Psoas muscle (tissue), 8 donors: ENCODE data around the gene GSDMA. TPM values are rescaled to one million over a fixed set of nuclear protein-coding genes. Genes with fewer than 3 reads are reported as not detected.

ENCODE experiments used
- ATAC-seq, 4 donors: fragments of 200-7000 bp; cut with Tn5 transposase; one replicate each; pipeline ENCODE4 v1.9.1; 2020; ENCODE audit warnings: moderate library complexity in 3 of 4, mild to moderate bottlenecking in 2 of 4
- DNase-seq, 2 donors: peaks; one replicate each; pipeline ENCODE4 v3.0.0-alpha.2; 2020
- H3K27ac ChIP-seq: fragments of 200-600 bp; one replicate; pipeline ENCODE4 v1.8.0; 2022
- H3K27me3 ChIP-seq, 3 donors: fragments of 200-600 bp in 1 of 3; one replicate each; pipeline versions ENCODE4 v1.6.1 to v1.8.0; 2013 to 2022; ENCODE audit warnings: low read length in 2 of 3, mild to moderate bottlenecking in 2 of 3, moderate library complexity in 1 of 3; ENCODE audit not compliant: insufficient read depth in 3 of 3
- H3K36me3 ChIP-seq, 2 donors: fragments of 200-600 bp in 1 of 2; one replicate each; pipeline versions ENCODE4 v1.6.1 to v1.8.0; 2013 to 2022; ENCODE audit warnings: low read depth in 1 of 2, mild to moderate bottlenecking in 1 of 2, moderate library complexity in 1 of 2; ENCODE audit not compliant: insufficient read depth in 1 of 2
- H3K4me1 ChIP-seq: fragments of 200-600 bp; one replicate; pipeline ENCODE4 v1.8.0; 2022
- H3K4me3 ChIP-seq: fragments of 200-600 bp; one replicate; pipeline ENCODE4 v1.8.0; 2022; ENCODE audit warnings: mild to moderate bottlenecking
- H3K9me3 ChIP-seq: fragments of 200-600 bp; one replicate; pipeline ENCODE4 v1.8.0; 2022
- CTCF ChIP-seq: fragments of 200-600 bp; IDR thresholded peaks from one replicate; pipeline ENCODE4 v1.8.0; 2022; ENCODE audit warnings: antibody characterized with exemption
- WGBS, 3 donors: extraction: QIAGEN DNeasy Blood & Tissue Kit; methylation state at CpG; one replicate each; pipeline versions ENCODE4 v1.1.6 to v1.1.7; 2013; 5-methylcytosine and 5-hydroxymethylcytosine counted together
- intact Hi-C, 2 donors: fragments of 100-400 bp; cut with DNase I; formaldehyde crosslinking; loops; one replicate each; pipeline versions ENCODE4 v1.11.0 to v1.14.2; 2022
- polyA plus RNA-seq, 3 donors: library from polyadenylated mRNA; stranded (reverse); fragments of 200-250 nt; gene quantifications; one replicate each; pipeline ENCODE4 v1.2.3, GENCODE V29; 2013
- total RNA-seq, 4 donors: library from RNA; stranded (reverse); fragmentation: NEBNext Ultra II Directional in 2 of 4; extraction: Animal tissue kit (Norgen Biotek cat#: 25700) in 2 of 4; gene quantifications; one replicate each; pipeline versions ENCODE4 v1.2.1 to v1.2.4, GENCODE V29; 2021 to 2023
- donor health status: healthy with polysubstance abuse.
- donor health status: DM: no; HTN: no; CAD: no; lungs with moderate emphysema.
- donor health status: Bipolar disorder and iron deficiency.
- donor health status: healthy.
- donor health status: DM: yes; HTN: yes; CAD: no.
- donor health status: DM: no; HTN: no; CAD: no.
- donor health status: DM: no; HTN: no; CAD: no.
- donor health status: DM: yes; HTN: yes; CAD: no.

Gene GSDMA
- total and polyA plus RNA-seq, 7 donors: 0.03 to 0.32 (median 0.15) TPM; not detected in 3

GRCh38 chr17:40019140-40019991 is 56.6 kb downstream of the GSDMA start:
- no peak for TF ChIP-seq CTCF
- WGBS, 3 donors: 44 to 61% (median 48%) methylated on average over 24 of the region's 24 CpGs
- H3K4me1 ChIP-seq: peaks cover 84% of the 10 kb centered on the region
- H3K9me3 ChIP-seq: no peaks in the 10 kb centered on the region
- peaks cover 0 to 42% of the 10 kb centered on the region in 2 donors for H3K36me3 ChIP-seq
- no peaks in the 10 kb centered on the region for H3K27me3 ChIP-seq
- peak; percentile 81 to 93 for DNase-seq
- peak overlapping the region; percentile 87 for H3K27ac ChIP-seq
- ATAC-seq: peak; percentile 46 to 56 (median 48)
- H3K4me3 ChIP-seq: no peak overlapping the region
- intact Hi-C loops: loop anchor here (5.0 to 10.0 kb wide), 3 partner anchors 68 to 275 kb away; no protein-coding TSS in a partner anchor

- peaks cover 77% of the 10 kb centered on the region for H3K4me1 ChIP-seq
- no peak for DNase-seq
- peaks cover 0 to 49% of the 10 kb centered on the region in 2 donors for H3K36me3 ChIP-seq
- H3K4me3 ChIP-seq: no peak overlapping the region
- intact Hi-C loops: no loop called here
- TF ChIP-seq CTCF: no peak
- peak overlapping the region; percentile 87 for H3K27ac ChIP-seq
- no peaks in the 10 kb centered on the region for H3K27me3 ChIP-seq
- 81 to 91% (median 82%) methylated on average over 13 of the region's 13 CpGs for WGBS, 3 donors
- no peak for ATAC-seq
- no peaks in the 10 kb centered on the region for H3K9me3 ChIP-seq
These were observed 57.3 kb downstream of the GSDMA start for GRCh38 chr17:40020146-40020545.

GRCh38 chr17:40021451-40021971 is 58.7 kb downstream of the GSDMA start:
- H3K27ac ChIP-seq: peak overlapping the region; percentile 87
- DNase-seq (peak; percentile 71 to 88), ATAC-seq (peak; percentile 14 to 56 (median 41))
- intact Hi-C loops: no loop called here
- no peak overlapping the region for H3K4me3 ChIP-seq
- WGBS, 3 donors: 63 to 69% (median 68%) methylated on average over 9 of the region's 9 CpGs
- H3K4me1 ChIP-seq: peaks cover 75% of the 10 kb centered on the region
- no peaks in the 10 kb centered on the region for H3K9me3 ChIP-seq
- no peaks in the 10 kb centered on the region for H3K27me3 ChIP-seq
- no peak for TF ChIP-seq CTCF
- peaks cover 0 to 63% of the 10 kb centered on the region in 2 donors for H3K36me3 ChIP-seq

- Histone ChIP-seq H3K4me3 (no peak overlapping the region), H3K4me1 (peaks cover 72% of the 10 kb centered on the region), H3K27ac (peak overlapping the region; percentile 87), H3K36me3 (peaks cover 0 to 69% of the 10 kb centered on the region in 2 donors), H3K9me3 (no peaks in the 10 kb centered on the region), H3K27me3 (no peaks in the 10 kb centered on the region)
- no peak for TF ChIP-seq CTCF
- DNase-seq (no peak), ATAC-seq (no peak)
- 87 to 88% (median 87%) methylated on average over 9 of the region's 9 CpGs for WGBS, 3 donors
- intact Hi-C loops: no loop called here
These were observed 59.7 kb downstream of the GSDMA start for GRCh38 chr17:40022497-40022896.
